DOHH2 (cell line): ENCODE data around the gene EDEM1.

ENCODE experiments used
- H3F3A ChIP-seq: fragments of 200-600 bp; sonication (generic), shearing (Covaris generic); 2 replicates; pipeline ENCODE4 v1.6.0; 2016; ENCODE audit warnings: antibody characterized with exemption, mild to moderate bottlenecking; ENCODE audit not compliant: control insufficient read depth, insufficient read depth
- H3K27ac ChIP-seq: fragments of 200-600 bp; sonication (generic); 2 replicates; pipeline ENCODE4 v1.5.1; 2014; ENCODE audit warnings: low read depth, mild to moderate bottlenecking, low read length, moderate library complexity
- H3K27me3 ChIP-seq: fragments of 200-600 bp; sonication (generic); 2 replicates; pipeline ENCODE4 v1.6.1; 2014; ENCODE audit warnings: mild to moderate bottlenecking, low read length, mixed read lengths; ENCODE audit not compliant: control insufficient read depth
- H3K36me3 ChIP-seq: fragments of 200-600 bp; sonication (generic); 2 replicates; pipeline ENCODE4 v1.6.1; 2014; ENCODE audit warnings: mild to moderate bottlenecking, low read length, moderate library complexity, mixed read lengths; ENCODE audit not compliant: control insufficient read depth
- H3K4me1 ChIP-seq: fragments of 200-600 bp; sonication (generic); 2 replicates; pipeline ENCODE4 v1.6.1; 2014; ENCODE audit warnings: mild to moderate bottlenecking, low read length, mixed read lengths; ENCODE audit not compliant: control insufficient read depth
- H3K4me2 ChIP-seq: fragments of 200-600 bp; sonication (generic); 2 replicates; pipeline ENCODE4 v1.6.0; 2014; ENCODE audit warnings: mild to moderate bottlenecking, low read length, moderate library complexity
- H3K4me3 ChIP-seq: fragments of 200-600 bp; sonication (generic); 2 replicates; pipeline ENCODE4 v1.5.1; 2014; ENCODE audit warnings: mild to moderate bottlenecking, low read length, mixed read lengths
- H3K79me2 ChIP-seq: fragments of 200-600 bp; sonication (generic); 2 replicates; pipeline ENCODE4 v1.6.1; 2014; ENCODE audit warnings: mild to moderate bottlenecking, low read length, mixed read lengths; ENCODE audit not compliant: control insufficient read depth
- H3K9me2 ChIP-seq: fragments of 200-600 bp; sonication (generic); replicated peaks from 2 replicates; pipeline ENCODE4 v1.6.1; 2014; ENCODE audit warnings: mild to moderate bottlenecking, low read length, mixed read lengths; ENCODE audit not compliant: control insufficient read depth
- H3K9me3 ChIP-seq: fragments of 200-600 bp; sonication (generic); 2 replicates; pipeline ENCODE4 v1.6.1; 2014; ENCODE audit warnings: antibody characterized with exemption, low read length, mixed read lengths; ENCODE audit not compliant: control insufficient read depth, insufficient read depth
- H4K20me1 ChIP-seq: fragments of 200-600 bp; sonication (generic); 2 replicates; pipeline ENCODE4 v1.6.0; 2014; ENCODE audit warnings: low read depth, mild to moderate bottlenecking, antibody characterized with exemption, low read length, moderate library complexity; ENCODE audit not compliant: control insufficient read depth, insufficient read depth
- EZH2phosphoT487 ChIP-seq: fragments of 200-600 bp; sonication (generic); IDR thresholded peaks from 2 replicates; pipeline ENCODE4 v1.6.1; 2017; ENCODE audit warnings: borderline replicate concordance, mild to moderate bottlenecking, antibody characterized with exemption, low read length, moderate library complexity, mixed read lengths
- TF ChIP-seq, protein P1 (sequence below): fragments of 200-600 bp; sonication (generic); IDR thresholded peaks from one replicate; pipeline ENCODE4 v1.5.1; 2014; ENCODE audit warnings: antibody characterized with exemption, mild to moderate bottlenecking, low read depth, low read length; ENCODE audit not compliant: poor library complexity, severe bottlenecking

EDEM1 gene

DNA sequence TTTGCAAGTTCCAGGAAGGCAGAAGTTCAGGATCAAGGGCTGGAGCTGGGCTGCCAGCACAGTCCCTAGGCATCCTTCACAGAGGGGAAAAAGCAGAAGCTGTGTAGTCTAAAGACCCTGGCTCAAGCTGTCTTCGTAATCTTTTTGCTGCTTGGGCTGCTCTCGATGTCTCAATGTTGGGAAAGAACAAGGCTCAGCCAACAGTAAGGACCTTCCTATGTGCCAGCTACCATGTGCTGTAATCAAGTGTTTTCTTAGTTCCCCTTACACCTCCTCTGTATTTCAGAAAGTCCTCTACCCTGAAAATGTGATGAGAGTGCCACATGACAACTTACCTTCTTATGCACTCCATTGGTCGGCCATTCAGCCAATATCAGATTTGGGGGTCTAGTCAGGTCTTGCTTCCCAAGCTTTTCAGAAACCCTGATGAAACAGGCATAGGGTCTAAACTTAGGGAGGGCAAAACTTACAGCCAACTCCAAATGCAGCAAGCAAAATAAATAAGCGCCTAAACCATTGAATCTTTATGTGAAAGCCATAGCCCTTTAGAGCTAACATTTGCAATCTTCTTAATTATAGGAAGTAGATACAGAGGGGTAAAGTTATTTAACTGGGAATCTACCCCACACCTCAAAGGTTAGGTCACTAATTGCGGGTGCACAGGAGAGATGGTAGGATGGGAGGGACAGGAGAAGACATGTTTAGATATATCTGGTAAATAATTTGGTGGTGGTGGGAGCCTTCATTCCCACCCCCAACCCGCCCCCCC is 1.2 kb upstream of the EDEM1 start:
- Histone ChIP-seq H3K9me3 (no peaks in the 10 kb centered on the region), H3K4me3 (peak overlapping the region; percentile 99), H3K36me3 (peaks cover 49% of the 10 kb centered on the region), H3K27me3 (no peaks in the 10 kb centered on the region), H3K4me2 (peak overlapping the region; percentile 95), H3F3A (peaks cover 55% of the 10 kb centered on the region), H3K9me2 (no peaks in the 10 kb centered on the region), H3K27ac (peak overlapping the region; percentile 100), H4K20me1 (peaks cover 7% of the 10 kb centered on the region), H3K79me2 (peaks cover 69% of the 10 kb centered on the region), H3K4me1 (peaks cover 54% of the 10 kb centered on the region)
- TF ChIP-seq EZH2phosphoT487 = no peak
- TF ChIP-seq, protein P1, sequence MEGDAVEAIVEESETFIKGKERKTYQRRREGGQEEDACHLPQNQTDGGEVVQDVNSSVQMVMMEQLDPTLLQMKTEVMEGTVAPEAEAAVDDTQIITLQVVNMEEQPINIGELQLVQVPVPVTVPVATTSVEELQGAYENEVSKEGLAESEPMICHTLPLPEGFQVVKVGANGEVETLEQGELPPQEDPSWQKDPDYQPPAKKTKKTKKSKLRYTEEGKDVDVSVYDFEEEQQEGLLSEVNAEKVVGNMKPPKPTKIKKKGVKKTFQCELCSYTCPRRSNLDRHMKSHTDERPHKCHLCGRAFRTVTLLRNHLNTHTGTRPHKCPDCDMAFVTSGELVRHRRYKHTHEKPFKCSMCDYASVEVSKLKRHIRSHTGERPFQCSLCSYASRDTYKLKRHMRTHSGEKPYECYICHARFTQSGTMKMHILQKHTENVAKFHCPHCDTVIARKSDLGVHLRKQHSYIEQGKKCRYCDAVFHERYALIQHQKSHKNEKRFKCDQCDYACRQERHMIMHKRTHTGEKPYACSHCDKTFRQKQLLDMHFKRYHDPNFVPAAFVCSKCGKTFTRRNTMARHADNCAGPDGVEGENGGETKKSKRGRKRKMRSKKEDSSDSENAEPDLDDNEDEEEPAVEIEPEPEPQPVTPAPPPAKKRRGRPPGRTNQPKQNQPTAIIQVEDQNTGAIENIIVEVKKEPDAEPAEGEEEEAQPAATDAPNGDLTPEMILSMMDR = no peak

DNA sequence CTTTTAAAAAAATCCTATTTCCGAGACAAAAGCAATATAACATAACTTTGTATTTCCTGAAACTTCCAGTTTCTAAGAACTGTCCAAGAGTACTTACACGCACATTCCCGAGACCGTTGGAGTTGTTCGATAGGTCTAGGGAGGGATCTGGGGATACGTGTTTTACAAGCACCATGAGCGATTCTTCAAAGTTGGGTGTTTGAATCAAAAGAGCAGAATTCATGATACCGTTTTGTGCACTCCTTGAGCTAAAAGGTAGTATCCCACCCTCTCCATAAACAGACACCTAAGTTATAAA is 700 bp upstream of the EDEM1 start:
- no peak for TF ChIP-seq EZH2phosphoT487
- TF ChIP-seq, protein P1 = no peak
- Histone ChIP-seq H3K9me2 (no peaks in the 10 kb centered on the region), H3K27me3 (no peaks in the 10 kb centered on the region), H3K36me3 (peaks cover 51% of the 10 kb centered on the region), H3K4me3 (peak overlapping the region; percentile 99), H3K4me1 (peaks cover 55% of the 10 kb centered on the region), H3K9me3 (no peaks in the 10 kb centered on the region), H3K79me2 (peaks cover 74% of the 10 kb centered on the region), H4K20me1 (peaks cover 7% of the 10 kb centered on the region), H3K27ac (peak overlapping the region; percentile 100), H3F3A (peaks cover 55% of the 10 kb centered on the region), H3K4me2 (peak overlapping the region; percentile 95)

DNA sequence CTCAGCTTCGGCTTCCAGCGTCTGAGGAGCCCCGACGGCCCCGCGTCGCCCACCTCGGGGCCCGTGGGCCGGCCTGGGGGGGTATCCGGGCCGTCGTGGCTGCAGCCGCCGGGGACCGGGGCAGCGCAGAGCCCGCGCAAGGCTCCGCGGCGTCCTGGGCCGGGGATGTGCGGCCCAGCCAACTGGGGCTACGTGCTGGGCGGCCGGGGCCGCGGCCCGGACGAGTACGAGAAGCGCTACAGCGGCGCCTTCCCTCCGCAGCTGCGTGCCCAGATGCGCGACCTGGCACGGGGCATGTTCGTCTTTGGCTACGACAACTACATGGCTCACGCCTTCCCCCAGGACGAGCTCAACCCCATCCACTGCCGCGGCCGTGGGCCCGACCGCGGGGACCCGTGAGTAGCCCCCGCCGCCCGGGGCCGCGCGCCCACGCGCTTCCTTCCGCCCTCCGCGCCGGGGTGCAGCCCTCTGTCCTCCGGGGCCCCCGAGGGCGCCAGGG is 462 bp downstream of the EDEM1 start:
- H3K9me3 ChIP-seq = no peaks in the 10 kb centered on the region
- TF ChIP-seq, protein P1 = no peak
- no peak for TF ChIP-seq EZH2phosphoT487
- H3F3A ChIP-seq = peaks cover 46% of the 10 kb centered on the region
- peaks cover 59% of the 10 kb centered on the region for H3K36me3 ChIP-seq
- H3K9me2 ChIP-seq = no peaks in the 10 kb centered on the region
- peaks cover 85% of the 10 kb centered on the region for H3K79me2 ChIP-seq
- peaks cover 55% of the 10 kb centered on the region for H3K4me1 ChIP-seq
- peak overlapping the region; percentile 81 for H3K27ac ChIP-seq
- peak overlapping the region; percentile 99 for H3K4me3 ChIP-seq
- H3K4me2 ChIP-seq = peak overlapping the region; percentile 96
- peaks cover 12% of the 10 kb centered on the region for H4K20me1 ChIP-seq
- no peaks in the 10 kb centered on the region for H3K27me3 ChIP-seq
